Inflammatory macrophage treated with lipopolysaccharide for 1 hour (primary cell): ENCODE measurements around the gene FZD2.

Source experiments
- DNase-seq, 2 donors: peaks; one replicate each; pipeline ENCODE4 v3.0.0-alpha.2; 2020 to 2022

Gene FZD2

GRCh38 chr17:44608727-44609435 lies 51.6 kb downstream of the FZD2 start:
- DNase-seq: no peak

GRCh38 chr17:44610331-44610730 lies 53.0 kb downstream of the FZD2 start:
- no peak for DNase-seq
